Thoracic aorta (tissue), 2 donors: ENCODE results near the gene KCTD10. TPM values are rescaled to one million over a fixed set of nuclear protein-coding genes. Genes with fewer than 3 reads are reported as not detected.

Source experiments
- ATAC-seq: fragments of 150-250 bp; one replicate; pipeline ENCODE4 v1.8.0; 2017; ENCODE audit warnings: low read depth; ENCODE audit not compliant: insufficient number of reproducible peaks, low FRiP score
- DNase-seq: peaks from one replicate; pipeline ENCODE4 v3.0.0-alpha.2; 2020; ENCODE audit warnings: low spot score
- H3K27ac ChIP-seq, 2 donors: fragments of 200-600 bp; sonication (generic); 1 replicate in 1 of 2; 2 replicates in 1 of 2; pipeline ENCODE4 v1.5.1; 2016; ENCODE audit warnings: mild to moderate bottlenecking in 2 of 2, moderate library complexity in 2 of 2
- H3K27me3 ChIP-seq: fragments of 200-600 bp; sonication (generic); replicated peaks from 2 replicates; pipeline ENCODE4 v1.6.0; 2016; ENCODE audit warnings: mild to moderate bottlenecking; ENCODE audit not compliant: insufficient read depth
- H3K36me3 ChIP-seq: fragments of 200-600 bp; sonication (generic); one replicate; pipeline ENCODE4 v1.5.1; 2016
- H3K4me1 ChIP-seq, 2 donors: fragments of 200-600 bp; sonication (generic); 1 replicate in 1 of 2; 2 replicates in 1 of 2; pipeline versions ENCODE4 v1.5.1 to v1.6.0; 2016; ENCODE audit warnings: low read depth in 2 of 2, mild to moderate bottlenecking in 1 of 2; ENCODE audit not compliant: control insufficient read depth in 1 of 2
- H3K4me3 ChIP-seq: fragments of 200-600 bp; sonication (generic); 2 replicates; pipeline ENCODE4 v1.5.1; 2016; ENCODE audit warnings: mild to moderate bottlenecking
- H3K9me3 ChIP-seq: fragments of 200-600 bp; sonication (generic); 2 replicates; pipeline ENCODE4 v1.5.1; 2016
- total RNA-seq, 2 donors: library from RNA; depleted of rRNA; stranded (reverse); fragments of >200 nt; gene quantifications; one replicate each; pipeline versions ENCODE4 v1.1.0 to v1.2.3, GENCODE V29; 2016
- TF ChIP-seq, protein P1 (sequence below): fragments of 200-600 bp; sonication (generic); IDR thresholded peaks from one replicate; pipeline ENCODE4 v1.5.1; 2019; ENCODE audit warnings: antibody characterized with exemption

KCTD10 gene
- total RNA-seq, 2 donors from 2014 or later = 109 to 271 TPM

DNA sequence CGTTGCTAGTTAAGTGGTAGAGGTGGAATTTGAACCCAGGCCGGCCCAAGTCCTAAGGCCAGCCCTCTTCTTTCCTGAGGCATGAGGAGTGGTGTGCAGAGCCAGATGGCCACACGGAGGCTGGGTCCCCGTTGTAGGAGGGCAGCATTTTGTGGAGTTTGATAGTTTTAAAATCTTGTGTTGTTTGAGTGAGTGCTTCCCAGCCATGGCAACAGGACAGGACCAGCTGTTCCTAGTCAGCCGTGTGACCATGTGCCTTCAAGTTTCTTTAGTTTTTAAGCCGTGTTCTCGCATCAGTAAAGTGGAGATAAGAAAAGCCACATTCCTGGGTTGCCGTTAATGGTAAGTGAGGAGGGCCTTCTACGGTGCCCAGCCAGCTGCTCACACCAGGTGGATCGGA lies 44.7 kb upstream of the KCTD10 start:
- no peaks in the 10 kb centered on the region for H3K4me1 ChIP-seq
- H3K27ac ChIP-seq = no peak overlapping the region
- H3K36me3 ChIP-seq = peaks cover 63% of the 10 kb centered on the region
- H3K27me3 ChIP-seq = no peaks in the 10 kb centered on the region
- TF ChIP-seq, protein P1, sequence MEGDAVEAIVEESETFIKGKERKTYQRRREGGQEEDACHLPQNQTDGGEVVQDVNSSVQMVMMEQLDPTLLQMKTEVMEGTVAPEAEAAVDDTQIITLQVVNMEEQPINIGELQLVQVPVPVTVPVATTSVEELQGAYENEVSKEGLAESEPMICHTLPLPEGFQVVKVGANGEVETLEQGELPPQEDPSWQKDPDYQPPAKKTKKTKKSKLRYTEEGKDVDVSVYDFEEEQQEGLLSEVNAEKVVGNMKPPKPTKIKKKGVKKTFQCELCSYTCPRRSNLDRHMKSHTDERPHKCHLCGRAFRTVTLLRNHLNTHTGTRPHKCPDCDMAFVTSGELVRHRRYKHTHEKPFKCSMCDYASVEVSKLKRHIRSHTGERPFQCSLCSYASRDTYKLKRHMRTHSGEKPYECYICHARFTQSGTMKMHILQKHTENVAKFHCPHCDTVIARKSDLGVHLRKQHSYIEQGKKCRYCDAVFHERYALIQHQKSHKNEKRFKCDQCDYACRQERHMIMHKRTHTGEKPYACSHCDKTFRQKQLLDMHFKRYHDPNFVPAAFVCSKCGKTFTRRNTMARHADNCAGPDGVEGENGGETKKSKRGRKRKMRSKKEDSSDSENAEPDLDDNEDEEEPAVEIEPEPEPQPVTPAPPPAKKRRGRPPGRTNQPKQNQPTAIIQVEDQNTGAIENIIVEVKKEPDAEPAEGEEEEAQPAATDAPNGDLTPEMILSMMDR = no peak
- no peak overlapping the region for H3K4me3 ChIP-seq
- ATAC-seq (no peak), DNase-seq (no peak)
- H3K9me3 ChIP-seq = no peaks in the 10 kb centered on the region

DNA sequence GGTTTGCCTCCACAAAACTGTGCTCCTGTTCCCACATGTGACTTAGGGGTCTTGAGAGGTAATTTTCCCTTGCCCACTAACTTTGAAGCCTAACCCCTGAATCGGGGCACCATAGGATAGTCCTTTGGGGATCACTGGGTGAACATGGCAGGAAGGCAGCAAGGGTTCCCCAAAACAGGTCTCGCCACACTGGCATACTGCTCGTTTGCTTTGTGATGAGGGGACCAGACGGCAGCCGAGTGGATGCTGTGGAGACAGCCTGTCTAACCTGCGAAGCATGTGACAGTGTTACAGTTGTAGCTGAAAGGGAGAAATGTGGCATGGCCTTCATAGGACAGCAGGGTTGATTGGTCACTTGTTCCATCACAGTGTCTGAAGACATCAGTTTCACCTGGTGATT lies 42.7 kb upstream of the KCTD10 start:
- Histone ChIP-seq H3K27me3 (no peaks in the 10 kb centered on the region), H3K9me3 (no peaks in the 10 kb centered on the region), H3K4me3 (no peak overlapping the region), H3K36me3 (peaks cover 67% of the 10 kb centered on the region), H3K27ac (no peak overlapping the region), H3K4me1 (no peaks in the 10 kb centered on the region)
- TF ChIP-seq, protein P1 = no peak
- DNase-seq (no peak), ATAC-seq (no peak)

DNA sequence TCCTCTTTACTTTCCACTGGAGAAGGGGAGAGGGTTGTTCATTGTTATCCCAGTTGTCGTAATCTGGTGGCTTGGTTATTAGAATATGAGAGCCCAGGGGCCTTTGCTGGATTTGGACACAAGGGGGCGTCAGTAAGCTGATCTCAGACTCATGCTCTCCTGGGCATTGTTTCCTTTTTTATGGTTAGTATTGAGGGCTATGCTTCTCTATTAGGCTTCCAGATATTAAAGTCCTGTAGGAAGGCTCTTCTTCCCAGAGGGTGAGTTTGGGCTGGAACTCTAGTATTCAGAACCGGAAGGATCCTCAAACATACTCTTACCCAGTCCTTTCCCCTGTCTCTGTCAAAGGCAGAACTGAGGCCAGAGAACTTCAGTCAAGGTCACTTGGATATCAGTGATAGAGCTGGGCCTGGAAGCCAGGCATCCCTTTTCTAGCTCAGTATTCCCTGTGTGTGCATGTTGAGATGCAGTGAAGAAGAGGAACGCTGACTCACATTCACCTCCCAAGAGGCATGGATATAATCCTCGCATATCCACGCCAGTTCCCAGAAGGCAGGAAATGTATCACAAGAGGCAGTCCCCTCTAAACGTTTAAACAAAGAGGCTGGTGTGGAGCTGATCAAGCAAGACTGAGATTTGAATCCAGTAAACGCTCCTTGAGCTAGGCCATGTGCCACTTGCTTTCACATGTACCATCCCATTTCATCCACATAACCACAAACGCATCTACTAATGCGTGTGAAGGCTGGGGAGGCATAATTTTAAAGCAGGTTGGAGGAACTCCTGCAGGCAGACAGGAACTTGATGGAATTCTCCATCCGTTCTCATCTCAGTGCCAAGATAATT lies 41.9 kb upstream of the KCTD10 start:
- ATAC-seq (no peak), DNase-seq (no peak)
- Histone ChIP-seq H3K9me3 (no peaks in the 10 kb centered on the region), H3K4me1 (no peaks in the 10 kb centered on the region), H3K27ac (no peak overlapping the region), H3K36me3 (peaks cover 60% of the 10 kb centered on the region), H3K27me3 (no peaks in the 10 kb centered on the region), H3K4me3 (no peak overlapping the region)
- TF ChIP-seq, protein P1 = peak; percentile 61

DNA sequence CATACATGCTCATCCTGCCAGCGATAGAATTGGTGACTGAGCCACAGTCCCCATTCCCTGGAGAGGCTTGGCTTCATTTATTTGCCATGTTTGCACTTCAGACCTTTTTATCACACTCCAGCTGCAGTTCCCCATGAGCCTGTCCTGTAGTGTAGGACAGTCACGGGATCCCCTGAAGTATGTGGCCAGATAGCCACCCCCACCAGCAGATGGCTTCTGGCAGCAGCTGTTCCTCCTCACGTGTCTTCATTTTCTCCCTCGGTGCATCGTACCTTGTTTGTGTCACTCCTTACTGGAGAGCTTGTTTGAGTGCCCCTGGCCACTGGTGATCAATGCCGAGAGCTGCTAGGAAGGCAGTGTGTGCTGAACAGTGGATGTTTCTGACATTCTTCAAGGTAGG lies 40.5 kb upstream of the KCTD10 start:
- Histone ChIP-seq H3K9me3 (no peaks in the 10 kb centered on the region), H3K4me1 (no peaks in the 10 kb centered on the region), H3K4me3 (no peak overlapping the region), H3K27ac (no peak overlapping the region), H3K27me3 (no peaks in the 10 kb centered on the region), H3K36me3 (peaks cover 60% of the 10 kb centered on the region)
- DNase-seq (no peak), ATAC-seq (no peak)
- TF ChIP-seq, protein P1 = no peak

DNA sequence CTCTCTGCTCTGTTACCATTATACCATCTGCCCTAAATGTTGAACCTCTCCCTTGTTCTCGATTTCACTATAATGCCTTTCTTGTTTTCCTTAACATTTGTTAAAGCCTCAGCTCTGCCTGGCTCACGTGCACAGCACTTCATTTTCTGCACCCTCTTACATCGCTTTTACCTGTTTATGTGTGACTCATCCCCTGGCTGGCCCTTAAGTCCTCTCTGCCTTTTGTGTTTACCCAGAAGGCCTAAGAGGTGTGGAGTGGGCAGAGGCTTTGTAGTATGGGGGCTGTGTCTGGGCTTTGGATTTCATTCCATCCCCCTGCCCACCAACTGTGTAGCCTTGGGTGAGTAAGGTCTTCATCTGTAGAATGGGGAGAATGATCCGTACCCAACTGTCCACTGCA lies 36.9 kb upstream of the KCTD10 start:
- no peak for ATAC-seq
- peaks cover 61% of the 10 kb centered on the region for H3K36me3 ChIP-seq
- H3K27me3 ChIP-seq = no peaks in the 10 kb centered on the region
- no peaks in the 10 kb centered on the region for H3K4me1 ChIP-seq
- H3K27ac ChIP-seq = no peak overlapping the region
- TF ChIP-seq, protein P1 = no peak
- no peaks in the 10 kb centered on the region for H3K9me3 ChIP-seq
- DNase-seq = no peak
- no peak overlapping the region for H3K4me3 ChIP-seq
